COLO668 (cell line): ENCODE measurements around the gene EXOC6.

Source experiments
- DNase-seq: peaks from one replicate; lab custom pipeline; 2025; ENCODE audit not compliant: unreplicated experiment; lab: John Stamatoyannopoulos, UW

Gene EXOC6

GRCh38 chr10:93103953-93104352, 255.6 kb downstream of the EXOC6 start:
- DNase-seq = no peak

- DNase-seq = peak; percentile 33
Observed at GRCh38 chr10:93106631-93107072, 258.3 kb downstream of the EXOC6 start.
